ENCODE data around the gene ABCB11. TPM values are rescaled to one million over a fixed set of nuclear protein-coding genes. Genes with fewer than 3 reads are reported as not detected.
"Not testable (repeated sequence)": the region's sequence is repeated elsewhere in the genome, so short reads cannot be mapped to it uniquely, and the experiment has no call there.

ABCB11 gene
- total RNA-seq, 1 donor from 2014 or later = not detected

DNA sequence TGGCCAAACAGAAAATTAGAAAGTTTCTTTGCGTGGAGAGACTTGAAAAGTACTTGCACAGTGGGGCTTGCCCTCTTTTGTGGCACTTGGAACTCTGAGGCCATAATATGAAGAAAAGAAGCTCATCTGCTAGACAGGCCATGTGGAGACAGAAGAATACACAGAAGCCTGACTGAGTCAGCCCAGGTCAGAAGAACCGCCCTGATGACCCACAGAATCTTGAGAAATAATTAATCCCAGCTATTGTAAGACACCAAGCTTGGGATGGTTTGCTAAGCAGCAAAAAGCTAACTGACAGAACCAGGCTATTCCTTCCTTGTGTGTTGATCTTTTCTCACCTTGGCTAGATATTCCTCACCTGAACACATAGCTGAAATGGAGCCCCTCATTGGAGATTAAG is 96.3 kb downstream of the ABCB11 start:
- H3K4me3 ChIP-seq = no peak overlapping the region
- TF ChIP-seq, protein P1, sequence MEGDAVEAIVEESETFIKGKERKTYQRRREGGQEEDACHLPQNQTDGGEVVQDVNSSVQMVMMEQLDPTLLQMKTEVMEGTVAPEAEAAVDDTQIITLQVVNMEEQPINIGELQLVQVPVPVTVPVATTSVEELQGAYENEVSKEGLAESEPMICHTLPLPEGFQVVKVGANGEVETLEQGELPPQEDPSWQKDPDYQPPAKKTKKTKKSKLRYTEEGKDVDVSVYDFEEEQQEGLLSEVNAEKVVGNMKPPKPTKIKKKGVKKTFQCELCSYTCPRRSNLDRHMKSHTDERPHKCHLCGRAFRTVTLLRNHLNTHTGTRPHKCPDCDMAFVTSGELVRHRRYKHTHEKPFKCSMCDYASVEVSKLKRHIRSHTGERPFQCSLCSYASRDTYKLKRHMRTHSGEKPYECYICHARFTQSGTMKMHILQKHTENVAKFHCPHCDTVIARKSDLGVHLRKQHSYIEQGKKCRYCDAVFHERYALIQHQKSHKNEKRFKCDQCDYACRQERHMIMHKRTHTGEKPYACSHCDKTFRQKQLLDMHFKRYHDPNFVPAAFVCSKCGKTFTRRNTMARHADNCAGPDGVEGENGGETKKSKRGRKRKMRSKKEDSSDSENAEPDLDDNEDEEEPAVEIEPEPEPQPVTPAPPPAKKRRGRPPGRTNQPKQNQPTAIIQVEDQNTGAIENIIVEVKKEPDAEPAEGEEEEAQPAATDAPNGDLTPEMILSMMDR (IDR thresholded peaks at IDR 0.05) = no peak
- TF ChIP-seq POLR2A (IDR thresholded peaks at IDR 0.05) (no peak), POLR2AphosphoS5 (IDR thresholded peaks at IDR 0.05; ENCODE audit: insufficient read depth in 1 of 2, low read depth in 1 of 2) (no peak)
- no peaks in the 10 kb centered on the region for H3K4me1 ChIP-seq
- H3K27ac ChIP-seq = no peak overlapping the region
- H3K9me3 ChIP-seq = no peaks in the 10 kb centered on the region
- no peaks in the 10 kb centered on the region for H3K36me3 ChIP-seq
- intact Hi-C loops (cut with DNase I) = no loop called here
- no peaks in the 10 kb centered on the region for H3K27me3 ChIP-seq
- DNase-seq (ENCODE audit: extremely low spot score in 2 of 2) = no peak

DNA sequence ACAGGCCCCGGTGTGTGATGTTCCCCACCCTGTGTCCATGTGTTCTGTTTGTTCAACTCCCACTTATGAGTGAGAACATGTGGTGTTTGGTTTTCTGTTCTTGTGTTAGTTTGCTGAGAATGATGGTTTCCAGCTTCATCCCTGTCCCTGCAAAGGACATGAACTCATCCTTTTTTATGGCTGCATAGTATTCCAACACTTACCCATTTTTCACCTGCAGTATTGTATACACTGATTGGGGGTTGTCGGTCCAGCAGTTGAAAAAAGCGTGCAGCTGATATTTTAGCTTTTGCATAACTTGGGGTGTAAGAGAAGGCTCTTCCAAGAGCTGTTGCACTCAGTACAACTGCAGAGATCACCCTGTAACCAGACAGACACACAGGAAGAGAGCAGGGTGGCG is 99.0 kb downstream of the ABCB11 start:
- DNase-seq (ENCODE audit: extremely low spot score in 2 of 2); H3K27me3 ChIP-seq; H3K9me3 ChIP-seq; H3K36me3 ChIP-seq; H3K4me1 ChIP-seq; H3K4me3 ChIP-seq; H3K27ac ChIP-seq; intact Hi-C loops (cut with DNase I): not testable (repeated sequence)

DNA sequence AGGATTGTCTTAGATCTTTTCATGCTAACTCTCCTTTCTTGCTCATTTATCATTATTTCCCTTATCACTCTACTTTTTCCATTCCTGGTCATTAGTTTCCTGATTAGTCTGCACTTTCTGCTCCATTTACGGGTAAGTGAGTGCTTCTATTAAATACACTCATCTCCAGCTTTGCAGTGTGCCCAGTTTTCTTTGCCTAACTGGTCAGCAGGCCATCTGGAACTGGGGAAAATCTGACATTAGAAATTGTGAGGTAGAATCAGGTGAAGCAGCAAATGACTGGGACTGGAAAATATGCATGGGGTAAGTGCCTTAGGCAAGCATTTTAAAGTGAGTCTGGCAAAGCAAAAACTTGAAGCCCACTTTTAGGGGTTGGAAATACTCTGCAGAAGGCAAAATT is 100.9 kb downstream of the ABCB11 start:
- Histone ChIP-seq H3K4me1 (no peaks in the 10 kb centered on the region), H3K27me3 (no peaks in the 10 kb centered on the region), H3K9me3 (no peaks in the 10 kb centered on the region), H3K36me3 (no peaks in the 10 kb centered on the region), H3K27ac (no peak overlapping the region), H3K4me3 (no peak overlapping the region)
- TF ChIP-seq POLR2A (IDR thresholded peaks at IDR 0.05) (no peak), POLR2AphosphoS5 (IDR thresholded peaks at IDR 0.05; ENCODE audit: insufficient read depth in 1 of 2, low read depth in 1 of 2) (no peak)
- TF ChIP-seq, protein P1 (IDR thresholded peaks at IDR 0.05) = no peak
- intact Hi-C loops (cut with DNase I) = no loop called here
- no peak for DNase-seq (ENCODE audit: extremely low spot score in 2 of 2)

DNA sequence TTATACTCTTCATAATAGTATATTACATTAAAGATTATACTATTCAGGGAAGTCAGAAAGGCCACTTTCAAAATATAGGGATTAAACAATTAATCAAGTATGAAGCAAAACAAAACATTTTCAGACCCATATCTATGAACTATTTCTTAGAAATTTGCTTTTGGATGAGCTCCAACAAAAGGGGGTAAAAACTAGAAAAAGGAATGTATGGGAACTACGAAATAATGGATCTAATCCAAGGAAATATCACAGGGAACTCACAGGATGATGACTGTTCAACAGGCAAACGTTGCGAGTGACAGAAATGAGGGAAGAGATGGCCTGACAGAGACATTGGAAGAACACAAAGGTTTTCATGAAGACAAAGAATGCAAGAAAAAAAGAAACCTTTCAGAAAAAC is 102.1 kb downstream of the ABCB11 start:
- no peak for DNase-seq (ENCODE audit: extremely low spot score in 2 of 2)
- H3K9me3 ChIP-seq = no peaks in the 10 kb centered on the region
- intact Hi-C loops (cut with DNase I) = no loop called here
- H3K27me3 ChIP-seq = no peaks in the 10 kb centered on the region
- TF ChIP-seq, protein P1 (IDR thresholded peaks at IDR 0.05) = no peak
- no peak for TF ChIP-seq POLR2AphosphoS5 (IDR thresholded peaks at IDR 0.05; ENCODE audit: insufficient read depth in 1 of 2, low read depth in 1 of 2)
- TF ChIP-seq POLR2A (IDR thresholded peaks at IDR 0.05) = no peak
- no peaks in the 10 kb centered on the region for H3K4me1 ChIP-seq
- H3K4me3 ChIP-seq = no peak overlapping the region
- no peaks in the 10 kb centered on the region for H3K36me3 ChIP-seq
- no peak overlapping the region for H3K27ac ChIP-seq

DNA sequence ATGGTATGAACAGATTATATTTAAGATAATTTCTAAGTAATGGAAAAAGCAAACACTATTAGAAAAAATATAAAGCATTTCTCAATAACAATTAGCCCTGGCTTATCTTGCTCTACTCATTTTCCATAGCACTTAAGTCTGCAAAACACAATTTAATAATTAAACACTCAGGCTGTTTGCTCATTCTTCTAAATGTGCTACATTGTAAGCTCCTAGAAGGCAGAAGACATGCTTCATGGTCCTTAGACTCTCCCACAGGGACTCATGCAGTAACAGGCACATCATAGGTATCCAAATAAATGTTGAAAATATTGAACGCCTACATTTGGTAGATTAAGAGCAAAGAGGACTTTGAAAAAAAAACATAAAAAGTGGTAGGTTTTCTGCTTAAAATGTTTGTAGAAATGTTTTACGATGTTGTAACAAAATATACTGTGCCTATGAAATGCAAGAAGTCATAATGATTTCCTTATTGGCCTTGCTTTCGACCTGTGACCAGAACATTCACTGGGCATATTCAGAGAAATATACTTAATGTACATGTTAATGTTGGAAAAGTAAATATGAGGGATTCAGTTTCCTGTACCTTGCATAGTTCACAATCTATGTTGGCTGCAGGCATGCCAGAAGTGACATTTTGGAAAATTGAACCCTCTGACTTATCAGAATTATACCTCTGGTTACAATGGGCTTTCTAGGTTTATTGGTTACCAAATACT is 102.9 kb downstream of the ABCB11 start:
- H3K27ac ChIP-seq = no peak overlapping the region
- H3K36me3 ChIP-seq = no peaks in the 10 kb centered on the region
- H3K27me3 ChIP-seq = no peaks in the 10 kb centered on the region
- H3K4me3 ChIP-seq = no peak overlapping the region
- TF ChIP-seq POLR2AphosphoS5 (IDR thresholded peaks at IDR 0.05; ENCODE audit: insufficient read depth in 1 of 2, low read depth in 1 of 2) (no peak), POLR2A (IDR thresholded peaks at IDR 0.05) (no peak)
- TF ChIP-seq, protein P1 (IDR thresholded peaks at IDR 0.05) = no peak
- no peak for DNase-seq (ENCODE audit: extremely low spot score in 2 of 2)
- intact Hi-C loops (cut with DNase I) = no loop called here
- no peaks in the 10 kb centered on the region for H3K9me3 ChIP-seq
- H3K4me1 ChIP-seq = no peaks in the 10 kb centered on the region

Measured in vagina (tissue), 2 donors.